HepG2 (cell line): ENCODE data around the gene CYSRT1. TPM values are rescaled to one million over a fixed set of nuclear protein-coding genes. Genes with fewer than 3 reads are reported as not detected.

Experiments
- ARHGAP35 ChIP-seq: sonication (generic); formaldehyde crosslinking; IDR thresholded peaks from 2 replicates; pipeline ENCODE4 v1.9.0; 2022; ENCODE audit warnings: mild to moderate bottlenecking, inconsistent platforms, moderate library complexity, missing genetic modification reagents, borderline replicate concordance
- ESRRA ChIP-seq: sonication (generic); formaldehyde crosslinking; IDR thresholded peaks from 2 replicates; pipeline ENCODE4 v1.5.1; 2020; ENCODE audit warnings: mild to moderate bottlenecking, low read depth, missing genetic modification reagents
- GATAD2A ChIP-seq: IDR thresholded peaks from 2 replicates; pipeline ENCODE4 v1.6.1; 2016
- HCFC1 ChIP-seq: fragments of 150-350 bp; IDR thresholded peaks from 2 replicates; pipeline ENCODE4 v1.6.1; 2014; ENCODE audit warnings: low read depth, low read length
- MYC ChIP-seq: sonication (generic); formaldehyde crosslinking; IDR thresholded peaks from 2 replicates; pipeline ENCODE4 v1.9.0; 2021; ENCODE audit warnings: missing genetic modification reagents, borderline replicate concordance
- PAX8 ChIP-seq: sonication (generic); formaldehyde crosslinking; IDR thresholded peaks from 2 replicates; pipeline ENCODE4 v1.8.0; 2022; ENCODE audit warnings: mild to moderate bottlenecking, missing genetic modification reagents, borderline replicate concordance
- PITX1 ChIP-seq: sonication (generic); formaldehyde crosslinking; IDR thresholded peaks from 2 replicates; pipeline ENCODE4 v1.5.1; 2020; ENCODE audit warnings: mild to moderate bottlenecking, missing genetic modification reagents
- REPIN1 ChIP-seq: sonication (generic); formaldehyde crosslinking; IDR thresholded peaks from 2 replicates; pipeline ENCODE4 v1.8.0; 2022; ENCODE audit warnings: missing genetic modification reagents, low read depth, mild to moderate bottlenecking, borderline replicate concordance
- RXRA ChIP-seq: sonication (generic); formaldehyde crosslinking; IDR thresholded peaks from 2 replicates; pipeline ENCODE4 v1.5.1; 2020; ENCODE audit warnings: missing genetic modification reagents
- SALL1 ChIP-seq: sonication (generic); formaldehyde crosslinking; IDR thresholded peaks from 2 replicates; pipeline ENCODE4 v1.8.0; 2022; ENCODE audit warnings: mild to moderate bottlenecking, missing genetic modification reagents
- SIN3A ChIP-seq: IDR thresholded peaks from 2 replicates; pipeline ENCODE4 v1.6.1; 2011; ENCODE audit warnings: low read depth, mild to moderate bottlenecking, control low read depth, low read length, borderline replicate concordance
- WIZ ChIP-seq: sonication (generic); formaldehyde crosslinking; IDR thresholded peaks from 2 replicates; pipeline ENCODE4 v1.5.1; 2020; ENCODE audit warnings: mild to moderate bottlenecking, missing genetic modification reagents
- ZFP36L1 ChIP-seq: sonication (generic); formaldehyde crosslinking; IDR thresholded peaks from 2 replicates; pipeline ENCODE4 v1.8.0; 2022; ENCODE audit warnings: mild to moderate bottlenecking, missing genetic modification reagents, moderate library complexity
- ZFP36L2 ChIP-seq: sonication (generic); formaldehyde crosslinking; IDR thresholded peaks from 2 replicates; pipeline ENCODE4 v1.4.0; 2020; ENCODE audit warnings: missing genetic modification reagents
- ZMYM3 ChIP-seq: sonication (generic); formaldehyde crosslinking; IDR thresholded peaks from 2 replicates; pipeline ENCODE4 v1.5.1; 2020; ENCODE audit warnings: mild to moderate bottlenecking, missing genetic modification reagents
- ZMYM4 ChIP-seq: sonication (generic); formaldehyde crosslinking; IDR thresholded peaks from 2 replicates; pipeline ENCODE4 v1.8.1; 2023; ENCODE audit warnings: mild to moderate bottlenecking, missing genetic modification reagents
- ZNF230 ChIP-seq: sonication (generic); formaldehyde crosslinking; IDR thresholded peaks from 2 replicates; pipeline ENCODE4 v1.4.0; 2020; ENCODE audit warnings: mild to moderate bottlenecking, missing genetic modification reagents
- ZNF24 ChIP-seq: fragments of 450-650 bp; IDR thresholded peaks from 2 replicates; pipeline ENCODE4 v1.6.1; 2017; ENCODE audit warnings: antibody characterized with exemption, mild to moderate bottlenecking
- ZNF292 ChIP-seq: sonication (generic); formaldehyde crosslinking; IDR thresholded peaks from 2 replicates; pipeline ENCODE4 v1.8.1; 2022; ENCODE audit warnings: mild to moderate bottlenecking, low read depth, missing genetic modification reagents, borderline replicate concordance
- ZNF451 ChIP-seq: sonication (generic); formaldehyde crosslinking; IDR thresholded peaks from 2 replicates; pipeline ENCODE4 v1.5.0; 2020; ENCODE audit warnings: mild to moderate bottlenecking, missing genetic modification reagents
- ZNF564 ChIP-seq: sonication (generic); formaldehyde crosslinking; IDR thresholded peaks from 2 replicates; pipeline ENCODE4 v1.8.1; 2023; ENCODE audit warnings: mild to moderate bottlenecking, missing genetic modification reagents
- ZNF598 ChIP-seq: sonication (generic); formaldehyde crosslinking; IDR thresholded peaks from 2 replicates; pipeline ENCODE4 v1.5.1; 2020; ENCODE audit warnings: mild to moderate bottlenecking, missing genetic modification reagents, borderline replicate concordance
- ZNF724P ChIP-seq: sonication (generic); formaldehyde crosslinking; IDR thresholded peaks from 2 replicates; pipeline ENCODE4 v1.8.0; 2022; ENCODE audit warnings: missing genetic modification reagents, borderline replicate concordance
- polyA plus RNA-seq, 8 experiments: library from polyadenylated mRNA; depleted of rRNA in 3 of 8; stranded (reverse) in 7 of 8; unstranded in 1 of 8; fragments of >200 nt; fragmentation: Illumina TruSeq in 4 of 8; extraction: Trizol in 4 of 8; gene quantifications; 2 replicates each; pipeline versions ENCODE4 v1.2.1 to v1.2.3, GENCODE V29; 2011 to 2016; ENCODE audit warnings: low read depth in 4 of 8, missing spikeins in 1 of 8, mixed read lengths in 1 of 8; ENCODE audit not compliant: insufficient read depth in 1 of 8
- total RNA-seq, 5 experiments: library from RNA; depleted of rRNA; stranded (reverse); fragments of >200 nt; fragmentation: Illumina TruSeq; extraction: Trizol; gene quantifications; 2 replicates each; pipeline ENCODE4 v1.2.3, GENCODE V29; 2016; ENCODE audit warnings: low read depth in 1 of 5
- TF ChIP-seq, protein P1 (sequence below): sonication (generic); formaldehyde crosslinking; IDR thresholded peaks from 2 replicates; pipeline ENCODE4 v1.8.0; 2023; ENCODE audit warnings: mild to moderate bottlenecking, missing genetic modification reagents
- TF ChIP-seq, protein P2 (sequence below): sonication (generic); formaldehyde crosslinking; IDR thresholded peaks from 2 replicates; pipeline ENCODE4 v1.4.0; 2020; ENCODE audit warnings: missing genetic modification reagents, borderline replicate concordance
- TF ChIP-seq, protein P3 (sequence below): sonication (generic); formaldehyde crosslinking; IDR thresholded peaks from 2 replicates; pipeline ENCODE4 v1.8.0; 2022; ENCODE audit warnings: mild to moderate bottlenecking, missing genetic modification reagents, moderate library complexity

CYSRT1 gene
- total and polyA plus RNA-seq, 2 of the 13 experiments (the other 11 are each of a cell fraction or from before 2014, with no cell fraction given), result 1.5 to 2.1 TPM

DNA sequence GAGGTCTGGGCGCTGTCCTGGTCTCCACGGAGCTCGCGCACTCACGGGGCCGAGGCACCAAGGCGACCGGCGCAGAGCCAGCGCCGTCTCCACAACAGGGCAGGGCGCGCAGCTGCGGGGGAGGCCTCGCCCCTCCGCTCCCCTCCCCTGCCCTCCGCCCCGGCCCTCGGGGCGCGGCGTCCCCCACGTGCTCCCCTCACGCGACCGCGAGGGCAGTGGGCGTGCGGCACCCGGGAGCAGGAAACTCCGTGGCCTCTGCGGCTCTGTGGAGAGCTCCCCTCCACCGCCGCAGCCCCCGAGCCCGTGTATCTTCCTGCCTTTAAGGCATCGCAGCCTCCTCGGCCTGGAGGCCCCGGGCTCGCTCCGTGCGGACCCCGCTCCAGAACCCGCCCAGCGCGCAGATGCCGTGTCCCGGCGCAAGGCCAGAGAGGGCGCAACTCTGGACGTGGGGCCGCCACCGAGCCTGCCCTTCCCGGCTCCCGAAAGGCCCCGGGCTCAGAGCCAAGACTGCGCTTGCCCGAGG is 15.4 kb downstream of the CYSRT1 start (continued):
- TF ChIP-seq ZFP36L1 (CRISPR knock-in tag) (0 out of 2 replicates have a peak, but pooled peaks have one; percentile 2), ZNF724P (CRISPR knock-in tag) (0 out of 2 replicates have a peak, but pooled peaks have one; percentile 70), ZMYM4 (CRISPR knock-in tag) (peak; percentile 62), HCFC1 (no peak), ZNF24 (no peak), ZNF564 (CRISPR knock-in tag) (peak; percentile 50; the same call in 1 of the 2 replicates), SALL1 (CRISPR knock-in tag) (peak; percentile 72), PITX1 (0 out of 2 replicates have a peak, but pooled peaks have one; percentile 42), ZFP36L2 (CRISPR knock-in tag) (0 out of 2 replicates have a peak, but pooled peaks have one; percentile 41), ZNF230 (CRISPR knock-in tag) (peak; percentile 57; the same call in 1 of the 2 replicates), RXRA (CRISPR knock-in tag) (peak; percentile 63; the same call in 1 of the 2 replicates), ARHGAP35 (CRISPR knock-in tag) (peak; percentile 97), MYC (CRISPR knock-in tag) (peak; percentile 94), ESRRA (peak; percentile 65; the same call in 1 of the 2 replicates), ZMYM3 (CRISPR knock-in tag) (0 out of 2 replicates have a peak, but pooled peaks have one; percentile 42), SIN3A (peak; percentile 43; the same call in 1 of the 2 replicates), REPIN1 (CRISPR knock-in tag) (no peak), ZNF451 (CRISPR knock-in tag) (peak; percentile 83), GATAD2A (CRISPR knock-in tag) (peak; percentile 46), ZNF598 (CRISPR knock-in tag) (peak; percentile 78; the same call in 1 of the 2 replicates), ZNF292 (no peak), PAX8 (CRISPR knock-in tag) (no peak; the same call in 1 of the 2 replicates), WIZ (CRISPR knock-in tag) (peak; percentile 64)
- TF ChIP-seq, protein P1, sequence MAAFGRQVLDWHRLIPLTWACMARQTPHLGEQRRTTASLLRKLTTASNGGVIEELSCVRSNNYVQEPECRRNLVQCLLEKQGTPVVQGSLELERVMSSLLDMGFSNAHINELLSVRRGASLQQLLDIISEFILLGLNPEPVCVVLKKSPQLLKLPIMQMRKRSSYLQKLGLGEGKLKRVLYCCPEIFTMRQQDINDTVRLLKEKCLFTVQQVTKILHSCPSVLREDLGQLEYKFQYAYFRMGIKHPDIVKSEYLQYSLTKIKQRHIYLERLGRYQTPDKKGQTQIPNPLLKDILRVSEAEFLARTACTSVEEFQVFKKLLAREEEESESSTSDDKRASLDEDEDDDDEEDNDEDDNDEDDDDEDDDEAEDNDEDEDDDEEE (CRISPR knock-in tag), result peak; percentile 97
- TF ChIP-seq, protein P2, sequence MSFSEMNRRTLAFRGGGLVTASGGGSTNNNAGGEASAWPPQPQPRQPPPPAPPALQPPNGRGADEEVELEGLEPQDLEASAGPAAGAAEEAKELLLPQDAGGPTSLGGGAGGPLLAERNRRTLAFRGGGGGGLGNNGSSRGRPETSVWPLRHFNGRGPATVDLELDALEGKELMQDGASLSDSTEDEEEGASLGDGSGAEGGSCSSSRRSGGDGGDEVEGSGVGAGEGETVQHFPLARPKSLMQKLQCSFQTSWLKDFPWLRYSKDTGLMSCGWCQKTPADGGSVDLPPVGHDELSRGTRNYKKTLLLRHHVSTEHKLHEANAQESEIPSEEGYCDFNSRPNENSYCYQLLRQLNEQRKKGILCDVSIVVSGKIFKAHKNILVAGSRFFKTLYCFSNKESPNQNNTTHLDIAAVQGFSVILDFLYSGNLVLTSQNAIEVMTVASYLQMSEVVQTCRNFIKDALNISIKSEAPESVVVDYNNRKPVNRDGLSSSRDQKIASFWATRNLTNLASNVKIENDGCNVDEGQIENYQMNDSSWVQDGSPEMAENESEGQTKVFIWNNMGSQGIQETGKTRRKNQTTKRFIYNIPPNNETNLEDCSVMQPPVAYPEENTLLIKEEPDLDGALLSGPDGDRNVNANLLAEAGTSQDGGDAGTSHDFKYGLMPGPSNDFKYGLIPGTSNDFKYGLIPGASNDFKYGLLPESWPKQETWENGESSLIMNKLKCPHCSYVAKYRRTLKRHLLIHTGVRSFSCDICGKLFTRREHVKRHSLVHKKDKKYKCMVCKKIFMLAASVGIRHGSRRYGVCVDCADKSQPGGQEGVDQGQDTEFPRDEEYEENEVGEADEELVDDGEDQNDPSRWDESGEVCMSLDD (CRISPR knock-in tag), result peak; percentile 83
- TF ChIP-seq, protein P3, sequence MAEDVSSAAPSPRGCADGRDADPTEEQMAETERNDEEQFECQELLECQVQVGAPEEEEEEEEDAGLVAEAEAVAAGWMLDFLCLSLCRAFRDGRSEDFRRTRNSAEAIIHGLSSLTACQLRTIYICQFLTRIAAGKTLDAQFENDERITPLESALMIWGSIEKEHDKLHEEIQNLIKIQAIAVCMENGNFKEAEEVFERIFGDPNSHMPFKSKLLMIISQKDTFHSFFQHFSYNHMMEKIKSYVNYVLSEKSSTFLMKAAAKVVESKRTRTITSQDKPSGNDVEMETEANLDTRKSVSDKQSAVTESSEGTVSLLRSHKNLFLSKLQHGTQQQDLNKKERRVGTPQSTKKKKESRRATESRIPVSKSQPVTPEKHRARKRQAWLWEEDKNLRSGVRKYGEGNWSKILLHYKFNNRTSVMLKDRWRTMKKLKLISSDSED, result no peak
